Stimulated activated CD8-positive, alpha-beta memory T cell treated with anti-CD3 and anti-CD28 coated beads, Interleukin-7, amount 100 ng/mL, for 1 hour (primary cell): ENCODE measurements around the gene SKI.
A peak's percentile ranks its signal among the peaks of the same experiment; 100 is the strongest.

Experiments used
- DNase-seq, 2 donors: peaks; one replicate each; pipeline ENCODE4 v3.0.0-alpha.2; 2020; ENCODE audit warnings: low read depth in 2 of 2

SKI gene

DNA sequence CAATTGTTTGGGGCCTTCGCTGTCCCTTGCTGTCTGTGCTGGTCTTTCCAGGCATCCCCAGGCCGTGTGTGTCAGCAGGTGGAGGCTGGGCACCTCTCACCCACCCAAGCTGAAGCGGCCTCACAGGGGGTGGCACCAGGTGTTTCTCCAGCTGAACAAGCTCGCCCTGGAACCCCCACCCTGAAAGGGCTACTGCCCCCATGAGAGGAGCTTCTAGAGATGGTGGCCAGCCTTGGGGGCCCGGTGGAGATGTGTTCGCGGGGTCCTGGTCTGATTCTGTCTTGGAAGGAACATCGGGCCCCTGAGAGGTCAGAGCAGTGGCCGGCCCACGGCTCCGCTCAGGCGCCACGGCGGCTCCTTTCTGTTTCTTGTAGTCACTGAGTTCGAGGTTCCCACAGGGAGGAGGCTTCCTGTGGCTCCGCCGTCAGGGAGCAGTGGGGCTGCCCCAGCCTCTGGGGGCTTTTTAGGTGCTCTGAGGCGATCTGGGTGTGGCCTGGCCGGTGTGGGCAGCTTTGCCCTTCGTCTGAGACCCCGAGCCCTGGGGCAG lies 46.9 kb downstream of the SKI start:
- no peak for DNase-seq

DNA sequence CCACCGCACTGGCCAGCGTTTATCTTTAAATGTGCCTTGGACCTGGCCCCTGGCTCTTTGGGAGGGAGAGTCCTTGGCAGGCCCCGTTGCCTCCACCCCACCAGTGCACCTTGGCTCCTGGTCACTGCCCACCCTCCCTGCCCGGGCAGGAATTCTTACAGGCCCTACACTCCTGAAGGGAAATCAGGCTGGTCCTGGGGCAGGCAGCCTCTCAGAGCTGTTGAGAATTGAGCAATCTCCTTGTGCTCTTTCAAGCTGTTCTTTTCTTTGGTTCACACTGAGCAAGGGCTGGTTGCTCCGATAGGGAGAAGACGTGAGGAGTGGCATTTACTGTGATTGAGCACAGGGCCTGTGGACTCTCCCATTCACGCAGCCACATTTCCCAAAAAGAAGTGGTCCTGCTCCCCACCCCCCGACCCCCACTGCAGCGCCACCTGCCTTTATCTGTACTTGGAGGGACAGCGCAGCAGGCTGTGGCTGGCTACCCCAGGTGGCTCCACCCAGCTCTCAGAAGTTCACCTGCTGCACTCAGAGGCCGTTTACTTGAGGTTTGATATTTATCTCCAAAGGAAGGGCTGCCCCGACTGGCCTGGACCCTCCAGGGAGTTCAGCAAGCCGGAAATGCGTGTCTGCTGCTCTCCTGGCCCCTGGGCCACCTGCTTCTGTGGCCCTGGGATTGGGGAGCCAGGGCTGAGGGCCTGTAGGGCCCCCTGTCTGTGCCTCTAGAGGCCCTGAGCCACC lies 47.8 kb downstream of the SKI start:
- DNase-seq = no peak

DNA sequence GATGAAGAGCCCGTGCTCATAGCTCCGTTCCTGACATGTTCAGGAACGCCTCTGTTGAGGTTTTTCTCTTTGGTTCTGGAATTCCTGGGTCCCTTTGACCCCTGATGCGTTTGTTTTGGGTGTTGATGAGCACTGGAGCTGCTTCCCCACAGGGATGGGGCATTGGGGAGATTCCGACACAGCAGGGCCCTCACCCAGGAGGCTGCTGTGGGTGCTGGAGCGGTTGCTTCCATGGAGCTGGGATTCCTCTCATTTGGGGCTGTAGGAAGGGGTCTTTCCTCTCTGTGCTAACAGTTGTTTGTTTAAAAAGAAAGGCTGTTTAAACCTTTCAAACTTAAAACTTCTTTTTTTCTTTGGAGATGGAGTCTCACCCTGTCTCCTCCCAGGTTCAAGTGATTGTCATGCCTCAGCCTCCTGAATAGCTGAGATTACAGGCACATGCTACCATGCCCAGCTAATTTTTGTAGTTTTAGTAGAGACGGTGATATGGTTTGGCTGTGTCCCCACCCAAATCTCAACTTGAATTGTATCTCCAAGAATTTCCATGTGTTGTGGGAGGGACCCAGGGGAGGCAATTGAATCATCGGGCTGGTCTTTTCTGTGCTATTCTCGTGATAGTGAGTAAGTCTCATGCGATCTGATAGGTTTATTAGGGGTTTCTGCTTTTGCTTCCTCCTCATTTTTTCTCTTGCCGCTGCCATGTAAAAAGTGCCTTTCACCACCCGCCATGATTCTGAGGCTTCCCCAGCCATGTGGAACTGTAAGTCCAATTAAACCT lies 48.9 kb downstream of the SKI start:
- no peak for DNase-seq

DNA sequence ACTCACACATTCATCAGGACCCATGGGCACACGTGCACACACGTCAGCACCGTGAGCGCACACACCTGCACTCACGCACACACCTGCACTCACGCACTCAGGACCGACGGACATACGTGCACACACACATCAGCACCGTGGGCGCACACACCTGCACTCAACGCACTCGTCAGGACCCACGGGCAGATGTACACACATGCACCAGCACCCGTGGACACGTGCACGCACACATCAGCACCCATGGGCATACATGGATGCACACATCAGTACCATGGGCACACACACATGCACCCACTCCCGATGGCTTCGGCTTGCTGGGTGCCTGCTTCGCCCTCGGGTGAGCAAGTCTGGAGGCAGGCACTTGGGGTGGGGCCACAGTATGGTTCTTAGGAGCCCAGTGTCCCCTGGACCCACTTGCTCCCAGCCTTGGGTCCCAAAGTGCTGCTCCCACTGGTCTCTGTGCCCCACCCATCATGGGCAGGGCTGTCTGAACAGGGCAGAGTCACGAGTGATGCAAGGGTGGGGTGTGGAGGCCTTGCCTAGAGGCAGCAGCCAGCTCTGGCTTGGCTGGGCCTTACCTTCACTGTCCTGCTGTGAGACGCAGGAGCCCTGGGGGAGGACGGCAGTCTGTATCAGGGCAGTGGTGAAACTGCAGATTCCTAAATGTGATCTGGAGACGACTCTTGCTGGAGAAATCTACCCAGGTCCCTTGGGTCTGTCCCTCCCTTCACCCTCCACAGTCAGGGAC lies 49.8 kb downstream of the SKI start:
- DNase-seq = no peak

DNA sequence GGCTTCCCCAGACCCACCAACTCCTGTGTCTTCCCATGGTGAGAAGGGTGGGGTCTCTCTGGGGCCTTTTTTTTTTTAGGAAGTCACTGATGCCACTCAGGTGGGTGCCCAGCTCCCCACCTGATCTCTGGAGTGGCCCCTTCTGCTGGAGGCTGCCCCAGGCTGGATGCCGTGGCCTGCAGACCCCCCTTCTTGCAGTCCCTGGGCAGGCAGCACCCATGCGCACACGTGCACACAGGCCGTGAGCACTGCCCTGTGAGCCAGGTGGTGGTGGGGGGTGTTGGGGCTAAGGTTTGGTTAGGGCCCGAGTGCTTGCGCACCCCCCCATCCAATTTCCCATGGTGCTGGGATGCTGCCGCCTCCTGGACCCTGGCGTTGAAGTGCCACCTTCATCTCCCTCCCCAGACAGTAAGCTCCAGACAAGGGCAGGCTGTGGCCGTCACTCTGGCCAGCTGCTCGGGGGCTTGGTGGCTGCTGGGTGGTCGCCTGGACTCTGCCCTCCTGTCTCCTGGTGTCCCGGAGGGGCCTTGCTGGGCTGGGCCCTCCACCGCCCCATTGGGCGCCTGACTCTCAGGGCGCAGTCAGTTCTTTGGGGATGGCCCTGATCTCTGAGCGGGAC lies 50.6 kb downstream of the SKI start:
- no peak for DNase-seq

DNA sequence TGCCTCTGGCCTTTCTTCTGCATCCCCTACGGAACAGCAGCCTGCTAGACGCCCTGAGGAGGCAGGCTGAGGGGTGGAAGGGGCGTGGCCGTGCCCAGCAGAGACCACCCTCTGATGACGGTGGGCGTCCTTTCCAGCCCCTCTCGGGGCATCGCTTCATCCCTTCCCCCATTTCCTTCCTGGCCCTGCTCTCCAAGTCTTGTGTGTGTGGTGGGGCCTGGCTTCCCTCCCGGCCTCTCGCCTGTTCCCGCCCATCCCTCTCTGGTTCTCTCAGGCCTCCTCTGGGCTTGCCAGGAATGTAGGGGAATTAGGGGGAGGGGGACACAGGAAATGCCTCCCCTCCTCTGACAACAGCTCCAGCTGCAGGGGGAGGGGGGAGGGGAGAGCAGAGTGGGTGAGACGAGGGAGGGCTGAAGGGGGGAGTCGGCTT lies 51.1 kb downstream of the SKI start:
- DNase-seq = no peak

DNA sequence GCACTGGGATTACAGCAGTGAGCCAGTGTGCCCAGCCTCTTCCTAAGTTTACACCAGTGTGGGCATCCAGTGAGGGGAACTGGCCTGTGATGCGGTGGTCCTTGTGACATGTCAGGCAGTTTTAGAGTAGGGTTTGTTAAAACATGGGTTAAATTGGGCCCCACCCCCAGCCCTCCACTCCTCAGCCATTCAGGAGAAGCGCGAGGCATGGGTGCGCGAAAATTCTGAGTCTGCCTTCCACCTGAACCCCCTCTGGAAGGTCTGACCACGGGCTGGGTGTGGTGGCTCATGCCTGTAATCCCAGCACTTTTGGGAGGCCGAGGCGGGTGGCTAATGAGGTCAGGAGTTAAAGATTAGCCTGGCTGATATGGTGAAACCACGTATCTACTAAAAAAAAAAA lies 51.7 kb downstream of the SKI start:
- no peak for DNase-seq

DNA sequence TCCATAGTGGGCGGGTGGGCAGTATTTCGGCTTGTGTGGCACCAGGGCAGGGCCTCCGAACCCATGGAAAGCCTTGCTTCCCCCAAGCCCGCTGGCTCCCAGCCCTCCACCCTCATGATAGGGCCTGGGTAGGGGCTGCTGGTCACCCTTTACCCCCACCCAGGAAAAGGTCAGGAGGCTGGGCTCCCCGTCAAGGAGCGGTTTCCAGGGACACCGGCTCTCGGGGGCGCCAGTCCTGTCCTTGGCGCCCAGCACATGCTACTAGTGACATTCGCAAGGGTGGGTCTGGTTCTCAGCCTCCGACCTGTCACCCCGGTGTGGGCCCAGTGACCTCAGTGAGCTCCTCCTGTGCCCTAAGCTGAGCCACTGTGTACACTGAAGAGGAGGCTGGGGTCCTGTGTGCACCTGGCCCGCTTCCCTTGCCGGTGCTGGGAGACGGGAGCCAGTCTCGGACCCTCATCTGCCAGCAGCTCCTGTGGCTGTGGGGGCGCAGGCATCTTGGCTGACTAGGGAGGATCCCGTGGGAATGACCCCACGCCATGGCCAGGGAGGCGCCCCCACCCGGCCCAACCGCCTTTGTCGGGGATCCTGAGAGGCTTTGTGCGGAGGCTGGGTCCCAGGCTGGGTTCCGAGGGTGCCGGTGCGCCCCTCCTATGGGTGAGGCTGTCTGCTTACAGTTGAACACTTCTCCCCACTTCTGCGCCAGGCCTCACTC lies 54.6 kb downstream of the SKI start:
- DNase-seq = no peak

DNA sequence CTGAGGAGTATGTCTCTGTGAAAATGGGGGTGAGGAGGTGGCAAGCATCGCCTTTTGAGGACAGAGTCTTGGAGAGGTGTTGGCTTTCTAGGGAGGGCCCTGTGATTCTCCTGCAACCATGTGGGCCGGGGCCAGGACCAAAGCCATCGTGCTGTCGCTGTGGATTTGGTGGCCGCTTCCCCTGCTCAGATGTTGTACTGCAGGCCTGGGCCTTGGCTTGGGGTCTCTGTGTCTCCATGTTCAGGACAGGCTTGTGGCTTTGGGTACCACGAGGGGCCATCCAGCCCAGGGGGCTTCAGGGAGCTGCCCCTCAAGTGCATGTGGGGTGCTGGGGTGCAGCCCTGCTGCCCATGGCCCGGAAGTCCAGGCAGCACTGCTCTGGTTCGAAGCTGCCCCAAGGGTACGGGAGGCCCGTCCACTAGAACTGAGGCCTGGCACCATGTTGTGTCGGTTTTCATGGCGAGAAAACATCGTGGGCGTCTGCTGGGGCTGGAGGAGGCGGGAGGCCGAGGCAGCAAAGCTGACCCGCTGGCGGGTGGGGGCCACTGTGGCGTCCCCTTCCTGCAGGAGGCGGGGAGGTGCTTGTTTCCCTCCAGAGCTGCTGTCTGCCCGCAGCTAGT lies 55.4 kb downstream of the SKI start:
- no peak for DNase-seq

DNA sequence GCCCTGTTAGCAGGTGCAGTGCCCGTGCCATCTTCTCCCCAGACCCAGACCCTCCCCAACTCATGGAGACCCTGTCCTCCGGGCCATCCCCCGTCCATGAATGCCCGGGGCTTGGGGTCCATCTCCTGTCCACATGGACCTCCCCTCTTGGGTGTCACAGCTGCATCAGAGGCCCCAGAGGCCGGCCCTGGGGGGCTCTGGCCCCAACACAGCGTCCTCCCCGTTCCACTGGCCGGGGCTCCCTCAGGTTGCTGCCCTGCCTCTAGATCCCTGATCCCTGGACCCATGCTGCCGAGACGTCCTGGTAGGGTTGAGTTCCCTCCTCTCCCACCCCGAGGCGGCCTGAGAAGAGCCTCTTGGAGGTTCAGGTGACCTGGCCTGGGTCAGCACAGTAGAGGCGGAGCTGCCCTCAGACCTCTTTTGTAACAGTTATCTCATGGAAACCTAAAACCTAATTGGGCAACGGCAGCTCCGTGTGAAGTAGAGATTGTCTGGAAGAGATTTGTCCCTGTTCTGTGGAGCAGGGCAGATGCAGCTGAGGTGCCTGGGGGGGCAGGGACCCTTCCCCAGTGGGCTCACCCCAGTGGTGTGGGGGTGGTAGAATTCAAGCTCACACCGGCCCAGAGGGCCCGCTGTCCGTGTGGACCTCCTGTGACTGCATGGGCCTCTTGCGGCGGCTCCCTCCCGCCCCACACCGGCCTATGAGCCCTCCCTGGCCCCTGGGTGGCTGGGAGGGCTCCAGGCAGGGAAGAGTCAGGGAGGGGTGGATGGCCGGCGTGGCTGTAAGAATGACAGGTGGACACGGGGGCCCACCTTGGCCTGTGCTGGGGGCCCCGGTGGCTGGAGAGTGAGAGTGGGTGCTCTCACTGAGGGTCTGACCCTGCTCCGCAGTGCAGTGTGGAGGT lies 56.1 kb downstream of the SKI start:
- DNase-seq = no peak

DNA sequence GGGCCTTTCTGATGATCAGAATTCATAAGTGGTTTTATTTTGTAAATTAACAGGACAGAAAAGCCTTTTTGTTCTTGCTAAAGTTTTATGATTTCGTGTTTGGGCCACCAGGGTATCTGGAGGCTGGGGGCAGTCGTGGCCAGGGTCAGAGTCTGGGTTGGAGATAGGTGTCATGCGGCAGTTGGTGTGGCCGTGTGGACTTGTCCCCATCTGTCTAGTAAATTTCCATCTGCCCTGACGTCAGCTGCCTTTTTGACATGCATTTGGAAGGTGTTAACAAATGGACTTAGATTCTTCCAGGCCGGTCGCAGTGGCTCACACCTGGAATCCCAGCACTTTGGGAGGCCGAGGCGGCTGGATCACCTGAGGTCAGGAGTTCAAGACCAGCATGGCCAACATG lies 56.8 kb downstream of the SKI start:
- no peak for DNase-seq

DNA sequence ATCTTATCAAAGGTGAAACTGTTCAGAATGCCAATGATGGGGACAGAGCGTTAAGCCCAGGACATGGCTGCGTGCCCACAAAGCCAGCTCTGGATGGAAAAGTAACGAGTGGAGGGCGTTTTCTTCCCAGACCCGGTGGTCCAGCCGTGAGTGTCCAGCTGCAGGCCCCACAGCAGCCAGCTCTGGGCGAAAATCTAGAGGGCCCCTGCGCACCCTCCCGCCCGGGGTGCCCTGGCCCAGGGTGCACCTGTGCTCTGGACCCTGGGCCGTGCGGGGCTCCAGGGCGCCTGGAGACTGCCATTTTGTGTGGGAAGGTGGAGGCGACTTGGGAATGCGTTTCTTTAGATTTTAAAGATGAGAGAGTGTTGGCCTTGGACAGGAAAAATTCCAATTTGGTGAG lies 58.8 kb downstream of the SKI start:
- no peak for DNase-seq

DNA sequence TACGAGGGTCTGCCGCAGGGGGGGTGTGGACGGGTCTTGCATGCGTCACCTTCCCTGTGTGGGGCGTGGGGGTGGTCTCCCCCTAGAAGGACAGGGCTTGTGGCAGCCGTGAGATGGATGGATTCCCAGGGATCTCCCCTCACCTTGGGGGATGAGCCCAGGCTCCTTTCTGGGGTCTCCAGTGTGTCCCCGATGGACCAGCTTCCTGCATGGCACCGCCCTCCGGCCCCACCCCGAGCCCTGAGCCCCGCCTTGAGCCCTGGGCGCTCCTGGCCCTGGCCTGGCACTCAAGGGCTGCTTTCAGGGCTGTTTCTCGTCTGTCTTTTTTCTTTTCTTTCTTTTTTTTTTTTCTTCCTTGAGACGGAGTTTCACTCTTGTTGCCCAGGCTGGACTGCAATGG lies 59.5 kb downstream of the SKI start:
- no peak for DNase-seq

DNA sequence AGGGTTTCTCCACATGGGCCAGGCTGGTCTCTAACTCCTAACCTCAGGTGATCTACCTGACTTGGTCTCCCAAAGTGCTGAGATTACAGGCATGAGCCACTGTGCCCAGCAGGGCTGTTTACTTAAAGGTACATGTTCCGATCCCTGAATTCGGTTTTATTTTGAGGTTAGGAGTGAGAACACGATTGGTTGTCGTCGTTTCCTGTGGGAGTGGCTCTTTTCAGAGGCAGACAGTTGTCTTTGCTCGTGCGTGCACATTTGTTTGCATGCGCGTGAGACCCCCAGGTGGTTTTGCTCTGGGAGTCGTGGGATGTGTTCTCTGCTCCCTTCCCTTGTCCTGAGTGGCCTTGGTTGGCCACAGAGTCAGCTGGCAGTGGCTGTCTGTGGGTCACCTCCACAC lies 60.2 kb downstream of the SKI start:
- DNase-seq = no peak

DNA sequence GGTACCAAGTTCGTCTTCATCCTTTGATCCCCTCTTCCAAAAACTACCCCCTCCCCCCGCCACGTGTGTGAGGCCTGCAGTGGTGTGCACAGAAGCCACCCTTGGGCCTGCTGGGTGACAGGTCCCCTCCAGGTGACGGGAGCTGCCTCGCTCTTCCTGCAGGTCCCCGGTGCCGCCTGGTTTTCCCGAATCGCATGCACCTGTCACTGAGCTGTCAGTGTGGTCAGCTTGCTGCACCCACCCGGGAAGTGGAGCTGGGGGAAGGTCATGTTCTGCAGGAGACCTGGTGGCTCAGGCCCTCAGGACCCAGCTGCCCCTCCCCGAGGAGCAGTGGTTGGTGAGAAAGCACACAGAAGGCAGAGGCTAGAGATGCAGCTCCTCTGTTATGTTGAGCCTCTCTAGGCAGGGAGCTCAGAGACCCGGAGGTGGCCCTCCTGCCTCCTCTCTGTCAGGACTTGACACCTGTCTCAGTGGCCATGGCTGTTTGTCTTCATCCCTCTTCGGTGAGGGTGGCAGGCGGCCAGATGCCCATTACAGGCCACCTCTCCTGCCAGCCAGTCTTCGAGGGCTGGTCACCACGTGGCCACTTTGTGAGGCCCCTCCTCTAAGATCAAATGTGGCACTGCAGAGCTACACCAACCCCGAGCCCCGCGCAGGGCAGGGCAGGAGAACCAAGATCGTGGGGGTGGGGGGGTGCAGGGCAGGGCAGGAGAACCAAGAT lies 60.9 kb downstream of the SKI start:
- DNase-seq = no peak

DNA sequence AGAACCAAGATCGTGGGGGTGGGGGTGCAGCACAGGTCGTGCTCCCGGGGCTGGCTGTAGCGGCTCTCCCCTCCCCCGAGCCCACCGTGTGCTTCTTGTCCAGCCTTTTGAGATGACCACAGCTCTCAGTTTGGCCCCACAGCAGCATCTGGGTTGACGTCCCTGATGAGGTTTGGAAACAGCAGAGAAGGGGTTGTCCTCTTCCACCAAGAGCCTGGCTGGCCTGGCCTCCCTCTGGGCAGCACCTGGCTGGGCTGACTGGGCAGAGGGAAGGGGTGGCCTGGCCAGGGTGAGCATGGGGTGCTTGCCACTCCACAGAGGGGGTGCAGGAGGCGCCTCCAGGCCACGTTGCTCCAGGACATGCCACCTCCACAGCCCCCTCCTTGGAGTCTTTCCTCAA lies 61.5 kb downstream of the SKI start:
- DNase-seq = no peak

DNA sequence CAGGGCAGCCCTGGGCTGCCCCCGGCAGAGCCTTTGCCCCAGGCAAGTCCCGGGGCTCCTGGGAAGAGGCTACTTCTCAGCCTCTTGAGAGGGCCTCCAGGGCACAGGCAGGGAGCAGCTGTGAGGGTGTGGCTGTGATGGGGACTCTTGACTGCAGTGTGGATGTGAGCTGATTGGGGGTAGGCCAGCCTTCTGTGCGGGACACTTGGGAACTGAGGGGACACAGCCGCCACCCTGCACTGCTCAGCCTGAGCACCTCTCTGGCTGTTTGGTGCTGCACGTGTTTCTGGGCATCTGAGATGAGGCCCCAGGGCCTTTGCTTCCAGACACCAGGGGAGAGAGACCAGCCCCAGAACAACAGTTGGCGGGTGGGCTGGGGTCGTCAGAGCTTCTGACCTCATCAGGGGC lies 62.1 kb downstream of the SKI start:
- DNase-seq = no peak

DNA sequence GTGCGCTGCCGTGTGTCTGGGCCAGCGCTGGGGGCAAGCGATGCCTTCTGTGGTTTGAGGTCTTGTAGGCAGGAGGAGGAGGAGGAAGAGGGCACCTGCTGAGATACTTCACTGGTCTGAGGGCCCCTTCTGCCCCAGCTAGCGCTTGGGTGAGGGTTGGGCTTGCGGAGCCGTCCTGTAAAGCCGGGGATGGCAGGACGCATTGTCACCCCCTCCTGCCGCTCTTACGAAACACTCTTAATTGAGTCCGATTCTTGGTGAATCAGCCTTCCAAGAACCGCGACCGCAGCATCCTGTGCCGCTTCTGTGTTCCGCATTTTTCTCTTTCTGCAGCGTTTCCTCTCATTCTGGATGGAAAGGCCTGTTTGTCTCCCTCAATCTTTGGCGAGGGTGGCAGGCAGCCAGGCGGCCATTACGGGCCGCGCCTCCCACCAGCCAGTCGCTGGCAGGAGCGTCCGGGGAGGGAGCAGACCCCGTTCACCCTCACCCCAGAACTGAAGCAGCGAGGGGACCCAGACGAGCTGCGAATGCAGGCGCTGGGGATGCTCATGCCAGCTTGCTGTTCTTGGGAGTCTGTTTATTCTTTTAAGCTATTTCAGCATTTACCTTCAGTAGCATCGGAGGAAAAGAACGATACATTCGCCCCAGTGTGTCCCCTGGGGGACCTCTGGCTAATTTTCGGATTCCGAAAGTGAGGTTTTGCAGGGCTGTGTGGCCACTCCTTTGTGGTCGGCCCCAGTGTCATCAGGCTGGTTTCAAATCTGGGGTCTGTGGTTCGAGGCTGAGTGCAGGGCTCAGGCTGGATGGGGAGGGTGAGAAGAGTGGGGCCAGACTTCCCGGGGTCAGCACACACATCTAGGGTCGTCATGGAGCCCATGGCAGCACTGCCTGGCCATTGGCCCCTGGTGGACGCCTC lies 62.7 kb downstream of the SKI start:
- DNase-seq = peak; percentile 62 to 67
